BJ (cell line): ENCODE measurements around the gene PLA2G2C. TPM values are rescaled to one million over a fixed set of nuclear protein-coding genes. Genes with fewer than 3 reads are reported as not detected.

Source experiments
- CTCF ChIA-PET: fragments of 350-600 bp; formaldehyde crosslinking; extraction: SDS; loops from one replicate; lab custom pipeline; 2021; ENCODE audit warnings: antibody characterized with exemption, inconsistent platforms; lab: Yijun Ruan, JAX
- POLR2A ChIA-PET: fragments of 300-600 bp; sonication (Branson Sonifier 250); formaldehyde crosslinking; extraction: SDS; loops from one replicate; lab custom pipeline; 2021; ENCODE audit warnings: antibody characterized with exemption; lab: Charles Lee
- DNase-seq: peaks from one replicate; pipeline ENCODE4 v3.0.0-alpha.2; 2011; ENCODE audit warnings: low read depth
- H3K27me3 ChIP-seq: 2 replicates; pipeline ENCODE4 v1.6.0; 2011; ENCODE audit warnings: low read length; ENCODE audit not compliant: control insufficient read depth, insufficient read depth
- H3K36me3 ChIP-seq: 2 replicates; pipeline ENCODE4 v1.5.1; 2011; ENCODE audit warnings: low read length; ENCODE audit not compliant: control insufficient read depth, insufficient read depth
- H3K4me3 ChIP-seq: 2 replicates; pipeline ENCODE4 v1.5.1; 2011; ENCODE audit warnings: low read depth, mild to moderate bottlenecking, control low read depth, low read length
- polyA plus RNA-seq: library from polyadenylated mRNA; depleted of rRNA; stranded (reverse); fragments of >200 nt; gene quantifications from 2 replicates; pipeline ENCODE4 v1.2.3, GENCODE V29; 2011; rRNA removed
- TF ChIP-seq, protein P1 (sequence below): IDR thresholded peaks from 2 replicates; pipeline ENCODE4 v1.5.1; 2011; ENCODE audit warnings: low read depth, mild to moderate bottlenecking, control low read depth, inconsistent platforms, low read length, moderate library complexity; ENCODE audit not compliant: insufficient read depth

PLA2G2C gene
- polyA plus RNA-seq, 1 experiment = not detected

DNA sequence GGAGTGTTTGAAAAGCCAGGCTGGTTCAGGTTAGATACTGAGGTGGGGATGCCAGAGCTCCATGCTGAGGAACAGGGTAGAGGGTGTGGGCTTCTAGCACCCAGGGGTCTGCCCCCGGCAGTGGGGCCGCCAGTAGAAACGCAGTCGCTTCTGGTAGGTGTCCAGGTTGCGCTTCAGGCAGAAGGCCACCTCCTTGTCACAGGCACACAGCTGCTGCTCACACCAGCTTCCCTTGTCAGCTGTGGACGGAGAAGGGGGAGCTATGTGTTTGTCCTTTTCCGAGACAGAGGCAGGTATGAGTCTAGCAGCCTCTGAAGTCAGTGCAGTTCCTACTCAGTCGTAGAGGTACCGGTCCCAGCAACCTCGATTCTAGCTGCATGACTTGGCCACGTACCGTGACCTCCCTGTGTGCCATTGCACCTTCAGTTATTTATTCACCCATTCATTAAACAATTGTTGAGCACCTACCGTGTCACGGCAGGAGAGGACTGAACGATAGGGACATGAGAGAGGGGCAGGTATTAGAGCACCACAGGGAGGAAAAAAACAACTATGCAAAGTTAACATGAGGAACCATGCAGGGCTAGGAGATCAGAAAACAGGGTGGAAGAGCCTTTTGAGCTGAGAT, 72.2 kb downstream of the PLA2G2C start:
- Histone ChIP-seq H3K36me3 (no peaks in the 10 kb centered on the region), H3K27me3 (peaks cover 3% of the 10 kb centered on the region; the same call in 1 of the 2 replicates), H3K4me3 (no peak overlapping the region)
- DNase-seq = no peak
- POLR2A ChIA-PET = no interaction called here
- TF ChIP-seq, protein P1, sequence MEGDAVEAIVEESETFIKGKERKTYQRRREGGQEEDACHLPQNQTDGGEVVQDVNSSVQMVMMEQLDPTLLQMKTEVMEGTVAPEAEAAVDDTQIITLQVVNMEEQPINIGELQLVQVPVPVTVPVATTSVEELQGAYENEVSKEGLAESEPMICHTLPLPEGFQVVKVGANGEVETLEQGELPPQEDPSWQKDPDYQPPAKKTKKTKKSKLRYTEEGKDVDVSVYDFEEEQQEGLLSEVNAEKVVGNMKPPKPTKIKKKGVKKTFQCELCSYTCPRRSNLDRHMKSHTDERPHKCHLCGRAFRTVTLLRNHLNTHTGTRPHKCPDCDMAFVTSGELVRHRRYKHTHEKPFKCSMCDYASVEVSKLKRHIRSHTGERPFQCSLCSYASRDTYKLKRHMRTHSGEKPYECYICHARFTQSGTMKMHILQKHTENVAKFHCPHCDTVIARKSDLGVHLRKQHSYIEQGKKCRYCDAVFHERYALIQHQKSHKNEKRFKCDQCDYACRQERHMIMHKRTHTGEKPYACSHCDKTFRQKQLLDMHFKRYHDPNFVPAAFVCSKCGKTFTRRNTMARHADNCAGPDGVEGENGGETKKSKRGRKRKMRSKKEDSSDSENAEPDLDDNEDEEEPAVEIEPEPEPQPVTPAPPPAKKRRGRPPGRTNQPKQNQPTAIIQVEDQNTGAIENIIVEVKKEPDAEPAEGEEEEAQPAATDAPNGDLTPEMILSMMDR = no peak
- CTCF ChIA-PET = interaction anchor here (1.7 kb wide), 1 partner anchor 12 kb away, joined by 7 read pairs; no protein-coding TSS in a partner anchor

Other genes starting within 250 kb of the PLA2G2C start
- gene PLA2G2A, start 206.9 kb downstream of the PLA2G2C start, polyA plus RNA-seq = not detected in 2 replicates
- gene PLA2G5, start 116.3 kb downstream of the PLA2G2C start, polyA plus RNA-seq = not detected in 2 replicates
- gene PLA2G2D, start 67.0 kb downstream of the PLA2G2C start, polyA plus RNA-seq = not detected in 2 replicates
- not detected in 2 replicates for gene PLA2G2F, start 47.2 kb downstream of the PLA2G2C start, polyA plus RNA-seq
- not detected in 2 replicates for gene UBXN10, start 422 bp downstream of the PLA2G2C start, polyA plus RNA-seq
- gene VWA5B1, start 104.4 kb upstream of the PLA2G2C start, polyA plus RNA-seq = not detected in 2 replicates